Neural crest cell (in vitro differentiated cells): Measurements from ENCODE around the gene PLK3. TPM values are rescaled to one million over a fixed set of nuclear protein-coding genes. Genes with fewer than 3 reads are reported as not detected.

ENCODE experiments used
- DNase-seq: peaks from one replicate; pipeline ENCODE4 v3.0.0; 2021; ENCODE audit warnings: low read depth, mixed read lengths, low spot score
- H3K27ac Mint-ChIP-seq: one replicate; pipeline ENCODE4 v1.8.0; 2021; ENCODE audit warnings: mild to moderate bottlenecking, mixed read lengths; ENCODE audit not compliant: unreplicated experiment
- H3K27me3 Mint-ChIP-seq: 2 replicates; pipeline ENCODE4 v1.8.0; 2021; ENCODE audit warnings: low read depth, mild to moderate bottlenecking, mixed read lengths
- H3K36me3 Mint-ChIP-seq: 2 replicates; pipeline ENCODE4 v1.8.0; 2021; ENCODE audit warnings: low read depth, mild to moderate bottlenecking, mixed read lengths
- H3K4me1 Mint-ChIP-seq: 2 replicates; pipeline ENCODE4 v1.8.0; 2021; ENCODE audit warnings: mixed read lengths
- H3K4me3 Mint-ChIP-seq: one replicate; pipeline ENCODE4 v1.8.0; 2021; ENCODE audit warnings: mild to moderate bottlenecking, mixed read lengths
- H3K9me3 Mint-ChIP-seq: 2 replicates; pipeline ENCODE4 v1.8.0; 2021; ENCODE audit warnings: mixed read lengths
- total RNA-seq: library from RNA; stranded (reverse); gene quantifications from 2 replicates; pipeline ENCODE4 v1.2.1, GENCODE V29; 2021
- TF ChIP-seq, protein P1 (sequence below): fragments of 200-600 bp; sonication (generic); conservative IDR thresholded peaks from 2 replicates; pipeline ENCODE4 v1.5.0; 2021; ENCODE audit warnings: antibody characterized with exemption, mild to moderate bottlenecking

PLK3 gene
- total RNA-seq, 1 donor from 2014 or later, result 15.3 TPM

DNA sequence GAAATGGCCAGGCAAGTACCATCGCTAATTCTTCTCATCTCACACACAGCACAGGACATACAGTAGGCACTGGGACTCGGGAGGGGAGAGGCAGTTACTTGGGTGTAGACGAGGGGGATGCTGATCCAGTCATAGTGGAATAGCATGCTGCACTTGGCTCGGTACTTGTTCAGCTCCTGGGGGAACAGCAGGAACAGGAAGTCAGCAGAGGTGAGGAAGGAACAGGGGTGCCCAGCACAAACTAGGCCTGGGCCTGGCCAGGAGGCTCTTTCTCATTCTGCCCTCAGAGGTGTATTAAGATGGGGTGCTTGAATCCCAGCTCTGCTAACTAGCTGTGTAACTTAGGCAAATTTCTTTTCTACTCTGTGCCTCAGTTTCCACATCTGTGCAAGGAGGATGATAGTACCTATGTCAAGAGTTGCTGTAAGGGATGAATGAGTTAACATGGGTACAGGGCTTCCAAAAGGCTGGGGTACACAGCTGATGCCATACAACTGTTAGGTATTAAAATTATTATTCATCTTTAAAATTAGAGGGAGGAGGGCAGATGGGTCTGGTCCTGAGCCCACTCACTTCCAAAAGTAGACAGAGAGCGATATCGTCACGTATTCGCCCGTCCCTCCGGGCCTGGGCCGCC is 14.6 kb upstream of the PLK3 start:
- TF ChIP-seq, protein P1, sequence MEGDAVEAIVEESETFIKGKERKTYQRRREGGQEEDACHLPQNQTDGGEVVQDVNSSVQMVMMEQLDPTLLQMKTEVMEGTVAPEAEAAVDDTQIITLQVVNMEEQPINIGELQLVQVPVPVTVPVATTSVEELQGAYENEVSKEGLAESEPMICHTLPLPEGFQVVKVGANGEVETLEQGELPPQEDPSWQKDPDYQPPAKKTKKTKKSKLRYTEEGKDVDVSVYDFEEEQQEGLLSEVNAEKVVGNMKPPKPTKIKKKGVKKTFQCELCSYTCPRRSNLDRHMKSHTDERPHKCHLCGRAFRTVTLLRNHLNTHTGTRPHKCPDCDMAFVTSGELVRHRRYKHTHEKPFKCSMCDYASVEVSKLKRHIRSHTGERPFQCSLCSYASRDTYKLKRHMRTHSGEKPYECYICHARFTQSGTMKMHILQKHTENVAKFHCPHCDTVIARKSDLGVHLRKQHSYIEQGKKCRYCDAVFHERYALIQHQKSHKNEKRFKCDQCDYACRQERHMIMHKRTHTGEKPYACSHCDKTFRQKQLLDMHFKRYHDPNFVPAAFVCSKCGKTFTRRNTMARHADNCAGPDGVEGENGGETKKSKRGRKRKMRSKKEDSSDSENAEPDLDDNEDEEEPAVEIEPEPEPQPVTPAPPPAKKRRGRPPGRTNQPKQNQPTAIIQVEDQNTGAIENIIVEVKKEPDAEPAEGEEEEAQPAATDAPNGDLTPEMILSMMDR, result no peak
- peaks cover 31% of the 10 kb centered on the region for H3K4me1 Mint-ChIP-seq
- peaks cover 10% of the 10 kb centered on the region for H3K36me3 Mint-ChIP-seq
- H3K27ac Mint-ChIP-seq, result peak overlapping the region; percentile 31
- peaks cover 10% of the 10 kb centered on the region for H3K27me3 Mint-ChIP-seq
- no peaks in the 10 kb centered on the region for H3K9me3 Mint-ChIP-seq
- H3K4me3 Mint-ChIP-seq, result peak overlapping the region; percentile 69
- no peak for DNase-seq

DNA sequence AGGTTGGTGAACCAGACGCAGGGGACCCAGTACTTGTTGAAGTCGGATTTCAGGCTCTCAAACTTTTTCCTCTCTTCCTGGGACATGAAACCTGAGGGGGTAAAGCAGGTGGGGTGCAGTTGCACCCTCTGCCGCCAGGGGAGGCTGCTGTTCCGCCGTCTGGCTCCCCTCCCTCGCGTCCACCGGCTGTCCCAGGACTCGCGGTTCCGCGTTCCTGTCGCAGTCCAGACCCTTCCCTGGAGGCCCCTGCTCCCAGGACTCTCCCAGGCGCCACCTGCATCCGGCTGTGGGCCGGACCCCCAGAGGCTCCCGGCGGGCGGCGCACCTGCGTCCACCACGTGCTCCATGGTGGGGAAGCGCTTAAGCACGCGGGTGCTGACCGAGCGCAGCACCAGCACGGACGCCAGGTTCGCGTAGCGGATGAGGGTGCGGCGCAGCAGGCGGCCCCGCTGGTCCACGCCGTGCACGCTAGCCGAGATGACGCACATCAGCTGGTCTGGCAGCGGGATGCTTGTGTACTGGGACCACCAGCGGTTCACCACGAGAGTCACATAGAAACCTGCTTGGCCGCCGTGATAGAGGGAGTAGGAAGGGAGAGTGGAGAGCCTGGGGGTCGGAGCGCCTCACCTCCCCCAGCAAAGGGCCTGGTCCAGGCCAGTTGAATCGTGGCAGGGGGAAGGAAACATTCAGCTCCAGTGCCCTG is 13.9 kb upstream of the PLK3 start:
- Mint-ChIP-seq H3K4me3 (peak overlapping the region; percentile 69), H3K9me3 (no peaks in the 10 kb centered on the region), H3K27me3 (peaks cover 10% of the 10 kb centered on the region), H3K4me1 (peaks cover 27% of the 10 kb centered on the region), H3K36me3 (peaks cover 4% of the 10 kb centered on the region), H3K27ac (no peak overlapping the region)
- DNase-seq, result peak; percentile 73
- TF ChIP-seq, protein P1, result peak; percentile 99

DNA sequence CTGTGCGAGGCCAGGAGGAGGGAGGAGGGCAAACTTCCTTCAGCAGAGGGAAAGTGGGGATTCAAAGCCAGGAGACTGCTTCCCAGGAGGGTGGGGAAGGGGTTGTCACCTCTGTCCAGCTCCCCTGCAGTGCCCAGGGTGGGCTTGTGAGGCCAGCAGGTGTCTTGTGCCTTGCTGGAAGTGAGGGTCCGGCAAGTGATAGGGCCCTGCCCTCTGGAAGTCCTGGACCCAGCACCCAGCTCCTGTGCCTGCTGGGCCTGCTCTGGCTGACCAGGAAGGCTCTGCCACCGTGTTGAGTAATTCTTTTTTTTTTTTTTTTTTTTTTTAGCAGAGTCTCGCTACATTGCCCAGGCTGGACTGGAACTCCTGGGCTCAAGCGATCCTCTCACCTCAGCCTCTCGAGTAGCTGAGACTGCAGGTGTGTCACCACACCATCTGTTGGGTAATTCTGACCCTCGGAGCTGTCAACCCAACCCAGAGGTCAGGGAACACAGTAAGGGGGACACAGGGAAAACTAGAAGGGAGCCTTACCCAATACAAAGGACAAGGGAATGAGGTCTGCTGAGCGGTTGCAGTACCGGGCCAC is 13.2 kb upstream of the PLK3 start:
- H3K36me3 Mint-ChIP-seq, result no peaks in the 10 kb centered on the region
- no peak overlapping the region for H3K27ac Mint-ChIP-seq
- H3K4me3 Mint-ChIP-seq, result peak overlapping the region; percentile 55
- H3K4me1 Mint-ChIP-seq, result peaks cover 26% of the 10 kb centered on the region
- no peaks in the 10 kb centered on the region for H3K9me3 Mint-ChIP-seq
- DNase-seq, result no peak
- peaks cover 10% of the 10 kb centered on the region for H3K27me3 Mint-ChIP-seq
- TF ChIP-seq, protein P1, result no peak

DNA sequence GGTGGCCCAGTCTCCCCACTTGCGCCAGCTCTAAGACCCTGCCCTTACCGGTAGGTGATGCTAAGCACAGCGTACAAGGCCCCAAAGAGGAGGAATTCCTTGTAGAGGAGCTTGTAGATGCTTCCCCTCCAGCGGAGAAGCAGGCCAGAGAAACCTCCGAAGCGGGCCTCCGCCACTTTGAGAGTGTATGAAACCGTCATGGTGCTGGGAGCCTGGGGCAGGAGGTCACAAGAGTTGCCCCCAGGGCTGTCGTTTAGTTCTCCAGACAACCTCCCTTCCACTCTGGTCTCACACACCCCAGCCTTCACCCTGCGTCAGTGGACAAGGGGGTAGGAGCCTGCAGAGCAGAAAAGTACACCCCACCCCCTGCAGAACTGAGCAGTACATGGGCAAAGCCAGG is 12.7 kb upstream of the PLK3 start:
- Mint-ChIP-seq H3K9me3 (no peaks in the 10 kb centered on the region), H3K4me1 (peaks cover 26% of the 10 kb centered on the region), H3K36me3 (no peaks in the 10 kb centered on the region), H3K4me3 (no peak overlapping the region), H3K27me3 (peaks cover 10% of the 10 kb centered on the region), H3K27ac (no peak overlapping the region)
- TF ChIP-seq, protein P1, result no peak
- DNase-seq, result no peak

DNA sequence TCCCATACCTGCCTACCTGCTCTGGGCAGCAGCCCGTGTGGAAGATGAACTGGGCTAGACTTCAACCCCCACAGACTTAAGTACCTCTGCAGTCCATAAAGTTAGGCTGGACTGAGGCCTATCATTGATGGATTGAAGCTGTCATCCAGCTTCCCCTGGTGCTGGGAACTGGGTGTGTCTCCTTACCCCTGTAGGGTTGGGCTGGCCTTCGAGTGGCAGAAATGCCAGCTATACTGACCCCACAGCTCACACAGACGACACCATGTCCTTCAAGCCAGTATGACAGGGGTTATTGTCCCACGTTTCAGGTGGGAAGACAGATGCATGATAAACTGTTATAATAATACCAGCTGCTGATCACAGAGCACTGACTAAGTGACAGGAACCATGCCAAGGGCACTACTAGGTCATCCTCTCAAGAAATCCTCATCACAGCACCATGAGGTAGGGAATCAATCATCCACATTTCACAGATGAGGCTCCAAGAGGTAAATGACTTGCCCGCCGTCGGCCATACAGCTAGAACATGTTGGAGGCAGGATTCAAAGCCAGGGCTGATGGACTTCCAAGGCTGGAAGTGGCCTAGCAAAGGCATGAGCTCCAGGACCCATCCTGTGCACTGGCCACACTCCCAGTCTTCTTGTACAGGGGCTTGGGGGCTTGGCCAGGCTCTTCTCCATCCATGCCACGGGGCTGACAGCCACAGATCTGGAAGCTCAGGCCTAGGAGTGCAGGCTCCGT is 11.9 kb upstream of the PLK3 start, which contains the start of gene BEST4:
Gene BEST4, minus strand, starts transcription at position 51 of the 741 bp plus-strand sequence. CDS start 465 bp downstream, outside the sequence.
- Mint-ChIP-seq H3K27ac (no peak within 1 kb of the TSS), H3K4me3 (no peak within 1 kb of the TSS), H3K4me1 (peaks cover 24% of the 10 kb centered on the region), H3K27me3 (peaks cover 10% of the 10 kb centered on the region), H3K9me3 (no peaks in the 10 kb centered on the region), H3K36me3 (no peaks in the 10 kb centered on the region)
- TF ChIP-seq, protein P1, result no peak
- DNase-seq, result no peak
